Thyroid gland (tissue), 4 donors: Measurements from ENCODE around the gene ABLIM1. TPM values are rescaled to one million over a fixed set of nuclear protein-coding genes. Genes with fewer than 3 reads are reported as not detected.

Source experiments
- DNase-seq, 2 donors: peaks; one replicate each; pipeline ENCODE4 v3.0.0-alpha.2; 2019
- H3K27ac ChIP-seq, 3 donors: fragments of 200-600 bp; sonication (generic); 1 replicate in 2 of 3; 2 replicates in 1 of 3; pipeline ENCODE4 v1.5.1; 2016 to 2019; ENCODE audit warnings: mild to moderate bottlenecking in 1 of 3, moderate library complexity in 1 of 3
- H3K27me3 ChIP-seq: fragments of 200-600 bp; sonication (generic); one replicate; pipeline ENCODE4 v1.5.1; 2019
- H3K36me3 ChIP-seq, 2 donors: fragments of 200-600 bp; sonication (generic); one replicate each; pipeline ENCODE4 v1.5.1; 2016 to 2019
- H3K4me1 ChIP-seq, 2 donors: fragments of 200-600 bp; sonication (generic); one replicate each; pipeline ENCODE4 v1.5.1; 2017 to 2019
- H3K4me3 ChIP-seq, 3 donors: fragments of 200-600 bp; sonication (generic); replicated peaks in 1 of 3; 1 replicate in 2 of 3; 2 replicates in 1 of 3; pipeline ENCODE4 v1.5.1; 2016; ENCODE audit warnings: mild to moderate bottlenecking in 1 of 3
- H3K9me3 ChIP-seq: fragments of 200-600 bp; sonication (generic); one replicate; pipeline ENCODE4 v1.5.1; 2017
- POLR2A ChIP-seq, 2 donors: fragments of 450-650 bp; IDR thresholded peaks; one replicate each; pipeline ENCODE4 v1.6.1; 2017; ENCODE audit warnings: antibody characterized with exemption in 2 of 2, mild to moderate bottlenecking in 2 of 2, moderate library complexity in 1 of 2
- WGBS, 2 donors: methylation state at CpG; one replicate each; pipeline ENCODE4 v1.1.5; 2017; 5-methylcytosine and 5-hydroxymethylcytosine counted together
- intact Hi-C: fragments of 100-400 bp; cut with DNase I; formaldehyde crosslinking; loops from one replicate; pipeline ENCODE4 v1.15.1; 2023
- total RNA-seq, 4 donors: library from RNA; depleted of rRNA; stranded (reverse); fragments of >200 nt; gene quantifications; one replicate each; pipeline ENCODE4 v1.2.3, GENCODE V29; 2016
- TF ChIP-seq, protein P1 (sequence below), 6 experiments: fragments of 200-600 bp in 3 of 6; fragments of 450-650 bp in 3 of 6; sonication (generic) in 3 of 6; IDR thresholded peaks; one replicate each; pipeline ENCODE4 v1.5.1; 2016 to 2019; ENCODE audit warnings: antibody characterized with exemption in 6 of 6, mild to moderate bottlenecking in 2 of 6, inconsistent platforms in 1 of 6, moderate library complexity in 1 of 6

The ABLIM1 gene
- total RNA-seq, 4 donors from 2014 or later = 225 to 404 (median 382) TPM

DNA sequence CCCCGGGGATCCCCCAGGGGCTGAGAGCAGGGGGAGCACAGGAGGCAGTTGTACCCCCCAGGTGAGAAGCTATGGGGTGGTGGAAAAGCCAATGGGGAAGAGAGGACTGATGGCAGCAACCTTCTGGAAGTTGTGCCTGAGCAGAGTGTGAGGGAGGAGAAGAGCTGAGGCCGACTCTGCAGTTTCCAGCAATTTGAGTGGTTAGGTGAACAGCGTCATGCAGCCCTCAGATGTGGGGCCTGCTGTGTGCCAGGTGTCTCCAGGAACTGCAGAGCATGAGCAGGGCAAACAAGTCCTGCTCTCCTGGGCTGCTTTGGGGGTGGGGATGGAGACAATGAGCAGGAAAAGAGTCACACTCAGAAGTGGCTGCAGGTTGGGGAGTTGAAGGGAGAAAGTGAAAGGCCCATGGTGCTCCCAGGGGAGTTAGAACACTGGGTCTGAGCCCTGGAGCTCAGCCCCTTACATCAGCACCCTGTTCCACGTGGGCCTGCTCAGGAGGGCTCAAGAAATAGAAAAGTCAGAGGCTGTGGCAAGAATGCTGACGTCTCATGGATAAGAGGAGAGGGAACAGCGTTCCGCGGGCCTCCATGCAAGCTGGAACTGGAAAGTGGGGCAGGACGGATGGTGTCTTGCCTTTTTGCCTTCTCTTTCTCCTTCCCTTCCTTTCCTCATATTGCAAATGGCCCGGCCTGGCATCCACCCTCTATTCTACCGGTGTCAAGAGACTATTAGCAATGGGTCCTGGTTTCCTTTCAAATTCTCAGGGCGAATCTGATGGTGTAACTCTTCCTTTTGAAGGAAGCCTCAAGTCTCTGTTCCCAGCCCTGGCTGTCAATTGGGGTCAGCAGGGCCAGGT is 249.7 kb downstream of the ABLIM1 start:
- peak; percentile 69 to 73 for DNase-seq
- H3K27me3 ChIP-seq = no peaks in the 10 kb centered on the region
- intact Hi-C loops = loop anchor here (5.0 to 10.0 kb wide), 3 partner anchors 49 to 104 kb away; no protein-coding TSS in a partner anchor

DNA sequence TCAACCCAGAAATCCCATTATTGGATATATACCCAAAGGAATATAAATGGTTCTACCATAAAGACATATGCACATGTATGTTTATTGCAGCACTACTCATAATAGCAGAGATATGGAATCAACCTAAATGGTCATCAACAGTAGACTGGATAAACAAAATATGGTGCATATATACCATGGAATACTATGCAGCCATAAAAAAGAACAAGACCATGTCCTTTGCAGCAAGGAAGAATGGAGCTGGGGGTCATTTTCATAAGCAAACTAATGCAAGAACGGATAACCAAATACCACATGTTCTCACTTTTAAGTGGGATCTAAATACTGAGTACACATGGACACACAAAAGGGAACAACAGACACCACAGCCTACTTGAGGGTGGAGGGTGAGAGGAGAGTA is 251.6 kb downstream of the ABLIM1 start:
- H3K27ac ChIP-seq = no peak overlapping the region
- WGBS, 2 donors = 92 to 100% methylated on average over 1 of the region's 1 CpG
- H3K9me3 ChIP-seq = no peaks in the 10 kb centered on the region
- no peaks in the 10 kb centered on the region for H3K36me3 ChIP-seq
- intact Hi-C loops = loop anchor here (5.0 to 10.0 kb wide), 3 partner anchors 51 to 102 kb away; no protein-coding TSS in a partner anchor
- no peak for TF ChIP-seq POLR2A (IDR thresholded peaks at IDR 0.05)
- TF ChIP-seq, protein P1, sequence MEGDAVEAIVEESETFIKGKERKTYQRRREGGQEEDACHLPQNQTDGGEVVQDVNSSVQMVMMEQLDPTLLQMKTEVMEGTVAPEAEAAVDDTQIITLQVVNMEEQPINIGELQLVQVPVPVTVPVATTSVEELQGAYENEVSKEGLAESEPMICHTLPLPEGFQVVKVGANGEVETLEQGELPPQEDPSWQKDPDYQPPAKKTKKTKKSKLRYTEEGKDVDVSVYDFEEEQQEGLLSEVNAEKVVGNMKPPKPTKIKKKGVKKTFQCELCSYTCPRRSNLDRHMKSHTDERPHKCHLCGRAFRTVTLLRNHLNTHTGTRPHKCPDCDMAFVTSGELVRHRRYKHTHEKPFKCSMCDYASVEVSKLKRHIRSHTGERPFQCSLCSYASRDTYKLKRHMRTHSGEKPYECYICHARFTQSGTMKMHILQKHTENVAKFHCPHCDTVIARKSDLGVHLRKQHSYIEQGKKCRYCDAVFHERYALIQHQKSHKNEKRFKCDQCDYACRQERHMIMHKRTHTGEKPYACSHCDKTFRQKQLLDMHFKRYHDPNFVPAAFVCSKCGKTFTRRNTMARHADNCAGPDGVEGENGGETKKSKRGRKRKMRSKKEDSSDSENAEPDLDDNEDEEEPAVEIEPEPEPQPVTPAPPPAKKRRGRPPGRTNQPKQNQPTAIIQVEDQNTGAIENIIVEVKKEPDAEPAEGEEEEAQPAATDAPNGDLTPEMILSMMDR (IDR thresholded peaks at IDR 0.05) = no peak
- H3K27me3 ChIP-seq = no peaks in the 10 kb centered on the region
- no peak overlapping the region for H3K4me3 ChIP-seq
- DNase-seq = no peak
- H3K4me1 ChIP-seq = peaks cover 26 to 36% of the 10 kb centered on the region in 2 donors

More for the DNA sequence above, 249.7 kb downstream of the ABLIM1 start:
- Histone ChIP-seq H3K36me3 (no peaks in the 10 kb centered on the region), H3K27ac (peak overlapping the region; percentile 49 to 55 (median 49)), H3K4me1 (peaks cover 37 to 45% of the 10 kb centered on the region in 2 donors), H3K9me3 (no peaks in the 10 kb centered on the region), H3K4me3 (no peak overlapping the region)
- 64 to 67% methylated on average over 12 of the region's 12 CpGs for WGBS, 2 donors
- TF ChIP-seq POLR2A (IDR thresholded peaks at IDR 0.05) = peak in 1 of 2 donors; percentile 61
- TF ChIP-seq, protein P1 (IDR thresholded peaks at IDR 0.05) = no peak

DNA sequence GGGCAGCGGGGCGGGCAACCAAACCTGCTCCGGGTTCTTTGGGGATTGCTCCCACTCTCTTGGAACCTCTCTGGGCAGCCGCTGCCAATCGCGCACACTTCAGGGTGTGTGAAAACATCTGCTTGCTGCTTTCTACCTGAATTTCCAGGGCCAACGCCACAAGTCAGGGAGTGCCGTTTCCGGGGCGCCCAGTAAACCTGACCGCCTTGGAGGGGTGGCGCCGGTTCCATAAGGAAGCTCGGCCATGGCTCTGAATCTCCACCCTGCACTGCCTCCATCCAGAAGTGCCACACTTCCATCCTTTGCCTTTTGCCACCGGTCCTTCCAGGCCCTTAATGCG is 253.1 kb downstream of the ABLIM1 start:
- Histone ChIP-seq H3K4me3 (peak overlapping the region; percentile 56 to 83 (median 66)), H3K27me3 (no peaks in the 10 kb centered on the region), H3K27ac (peak overlapping the region; percentile 97 to 98 (median 98)), H3K4me1 (peaks cover 33 to 48% of the 10 kb centered on the region in 2 donors), H3K9me3 (no peaks in the 10 kb centered on the region), H3K36me3 (no peaks in the 10 kb centered on the region)
- peak; percentile 61 to 67 for DNase-seq
- 17 to 24% methylated on average over 12 to 16 of the region's 16 CpGs for WGBS, 2 donors
- TF ChIP-seq, protein P1 (IDR thresholded peaks at IDR 0.05) = no peak
- peak in 1 of 2 donors; percentile 23 for TF ChIP-seq POLR2A (IDR thresholded peaks at IDR 0.05)
- intact Hi-C loops = loop anchor here (5.0 to 10.0 kb wide), 3 partner anchors 52 to 100 kb away; no protein-coding TSS in a partner anchor

DNA sequence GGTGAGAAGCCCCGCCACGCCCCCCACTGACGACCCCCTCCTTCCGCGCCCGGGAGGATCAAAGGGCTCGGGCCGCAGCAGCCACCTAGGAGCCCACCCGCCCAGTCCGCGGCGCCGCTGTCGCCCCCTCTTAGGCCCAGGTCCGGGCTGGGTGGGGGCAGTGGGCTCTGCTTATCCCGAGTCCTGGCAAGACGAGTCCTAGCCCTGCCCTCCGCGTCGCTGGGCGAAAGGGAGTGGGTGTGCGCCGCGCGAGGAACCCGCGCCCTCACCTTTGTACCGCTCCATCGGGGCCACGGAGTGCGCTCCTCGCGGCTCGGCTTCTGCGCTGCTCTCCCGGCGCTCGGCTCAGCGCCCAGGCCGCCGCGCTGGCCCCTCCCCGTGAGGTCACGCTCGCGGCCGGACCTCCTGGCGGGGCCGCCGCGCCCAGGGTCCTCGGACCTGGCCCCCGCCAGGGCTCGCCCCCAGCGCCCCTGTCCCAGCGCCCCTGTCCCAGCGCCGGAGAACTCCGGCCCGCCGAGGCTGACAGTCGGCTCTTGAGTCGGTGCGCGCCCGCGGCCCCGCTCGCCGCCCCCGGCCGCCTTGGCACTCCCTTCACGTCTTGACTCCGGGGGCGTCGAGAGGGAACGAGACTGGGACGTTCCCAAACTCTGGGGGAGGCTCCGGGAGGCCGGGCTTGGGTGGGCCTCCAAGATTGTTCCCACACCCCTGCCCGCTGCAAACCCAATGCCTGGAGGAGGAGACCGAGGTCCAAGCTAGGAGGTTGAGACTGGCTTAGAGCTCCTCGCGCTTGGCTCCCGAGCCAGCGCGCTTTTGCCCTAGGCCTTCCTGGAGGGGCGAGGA is 253.7 kb downstream of the ABLIM1 start, which contains the start of gene AFAP1L2:
Gene AFAP1L2 (minus strand): TSS at position 332 of the 840 bp plus-strand sequence. CDS start 47 bp downstream, at position 285.
- H3K4me3 ChIP-seq = peak within 1 kb of the TSS; percentile 56 to 83 (median 66)
- peak within 1 kb of the TSS; percentile 97 to 98 (median 98) for H3K27ac ChIP-seq
- WGBS, 2 donors = 0 to 2% methylated on average over 1 to 11 of the region's 88 CpGs
- no peaks in the 10 kb centered on the region for H3K27me3 ChIP-seq
- TF ChIP-seq POLR2A (IDR thresholded peaks at IDR 0.05) = peak; percentile 82 to 98
- TF ChIP-seq, protein P1 (IDR thresholded peaks at IDR 0.05) = no peak
- no peaks in the 10 kb centered on the region for H3K9me3 ChIP-seq
- H3K4me1 ChIP-seq = peaks cover 39 to 54% of the 10 kb centered on the region in 2 donors
- intact Hi-C loops = loop anchor here (5.0 to 10.0 kb wide), 3 partner anchors 53 to 100 kb away; no protein-coding TSS in a partner anchor
- peak; percentile 71 to 74 for DNase-seq
- no peaks in the 10 kb centered on the region for H3K36me3 ChIP-seq
